22Rv1 (cell line): ENCODE data around the gene TRIP6.
"Not testable (repeated sequence)": the region's sequence is repeated elsewhere in the genome, so short reads cannot be mapped to it uniquely, and the experiment has no call there.

Experiments
- H3K27ac ChIP-seq: fragments of 450-650 bp; 2 replicates; pipeline ENCODE4 v1.5.1; 2017
- ZFX ChIP-seq: fragments of 450-650 bp; IDR thresholded peaks from 2 replicates; pipeline ENCODE4 v1.6.1; 2017; ENCODE audit warnings: antibody characterized with exemption, borderline replicate concordance
- TF ChIP-seq, protein P1 (sequence below): fragments of 450-650 bp; IDR thresholded peaks from 2 replicates; pipeline ENCODE4 v1.5.1; 2017; ENCODE audit warnings: mild to moderate bottlenecking

TRIP6 gene

GRCh38 chr7:100914208-100914878 is 47.2 kb downstream of the TRIP6 start:
- TF ChIP-seq ZFX = no peak
- TF ChIP-seq, protein P1, sequence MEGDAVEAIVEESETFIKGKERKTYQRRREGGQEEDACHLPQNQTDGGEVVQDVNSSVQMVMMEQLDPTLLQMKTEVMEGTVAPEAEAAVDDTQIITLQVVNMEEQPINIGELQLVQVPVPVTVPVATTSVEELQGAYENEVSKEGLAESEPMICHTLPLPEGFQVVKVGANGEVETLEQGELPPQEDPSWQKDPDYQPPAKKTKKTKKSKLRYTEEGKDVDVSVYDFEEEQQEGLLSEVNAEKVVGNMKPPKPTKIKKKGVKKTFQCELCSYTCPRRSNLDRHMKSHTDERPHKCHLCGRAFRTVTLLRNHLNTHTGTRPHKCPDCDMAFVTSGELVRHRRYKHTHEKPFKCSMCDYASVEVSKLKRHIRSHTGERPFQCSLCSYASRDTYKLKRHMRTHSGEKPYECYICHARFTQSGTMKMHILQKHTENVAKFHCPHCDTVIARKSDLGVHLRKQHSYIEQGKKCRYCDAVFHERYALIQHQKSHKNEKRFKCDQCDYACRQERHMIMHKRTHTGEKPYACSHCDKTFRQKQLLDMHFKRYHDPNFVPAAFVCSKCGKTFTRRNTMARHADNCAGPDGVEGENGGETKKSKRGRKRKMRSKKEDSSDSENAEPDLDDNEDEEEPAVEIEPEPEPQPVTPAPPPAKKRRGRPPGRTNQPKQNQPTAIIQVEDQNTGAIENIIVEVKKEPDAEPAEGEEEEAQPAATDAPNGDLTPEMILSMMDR = no peak

GRCh38 chr7:100914879-100915447 is 47.8 kb downstream of the TRIP6 start:
- TF ChIP-seq ZFX = no peak
- TF ChIP-seq, protein P1 = no peak

More at GRCh38 chr7:100914208-100914878, 47.2 kb downstream of the TRIP6 start:
- no peak overlapping the region for H3K27ac ChIP-seq

GRCh38 chr7:100919335-100919734 is 52.1 kb downstream of the TRIP6 start:
- not testable (repeated sequence) for H3K27ac ChIP-seq

More at GRCh38 chr7:100914879-100915447, 47.8 kb downstream of the TRIP6 start:
- H3K27ac ChIP-seq = 0 out of 2 replicates have a peak overlapping the region, but pooled peaks have one; percentile 65

DNA sequence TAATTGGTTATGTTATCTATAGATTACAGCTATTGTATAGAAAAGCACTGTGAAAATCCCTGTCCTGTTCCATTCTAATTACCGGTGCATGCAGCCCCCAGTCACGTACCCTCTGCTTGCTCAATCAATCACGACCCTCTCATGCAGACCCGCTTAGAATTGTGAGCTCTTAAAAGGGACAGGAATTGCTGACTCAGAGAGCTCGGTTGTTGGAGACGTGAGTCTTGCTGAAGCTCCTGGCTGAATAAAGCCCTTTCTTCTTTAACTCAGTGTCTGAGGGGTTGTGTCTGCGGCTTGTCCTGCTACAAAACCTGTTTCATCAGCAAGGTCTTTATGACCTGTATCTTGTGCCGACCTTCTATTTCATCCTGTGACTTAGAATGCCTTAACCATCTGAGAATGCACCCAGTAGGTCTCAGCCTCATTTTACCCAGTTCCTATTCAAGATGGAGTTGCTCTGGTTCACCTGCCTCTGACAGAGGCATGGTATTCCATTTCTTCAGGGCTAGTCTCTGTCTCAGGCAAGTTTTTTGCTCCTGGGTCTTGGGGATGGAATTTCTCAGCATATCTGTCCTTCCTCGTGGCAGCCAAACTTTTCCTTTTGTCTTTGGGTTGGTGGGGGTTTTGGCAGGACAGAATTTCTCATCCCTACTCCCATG is 52.7 kb downstream of the TRIP6 start:
- not testable (repeated sequence) for H3K27ac ChIP-seq

DNA sequence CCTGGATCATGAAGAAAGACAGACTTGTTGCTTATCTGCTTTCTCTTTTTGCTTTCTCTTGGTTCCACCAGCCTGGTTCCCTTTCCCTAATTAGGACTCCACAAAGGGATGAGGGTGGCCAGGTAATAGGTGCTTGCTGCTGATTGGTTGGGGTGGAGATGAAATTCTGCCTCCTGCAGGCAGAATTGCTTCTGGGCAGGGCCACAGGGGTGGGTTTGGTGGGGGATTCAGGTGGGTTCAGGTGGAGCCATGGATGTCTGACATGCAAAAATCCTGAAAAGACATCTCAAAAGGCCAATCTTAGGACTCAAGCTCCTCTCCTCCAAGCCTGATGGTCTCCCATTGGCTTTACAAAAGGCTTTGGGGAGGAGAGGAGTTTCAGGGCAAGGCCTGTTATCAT is 53.9 kb downstream of the TRIP6 start:
- H3K27ac ChIP-seq = no peak overlapping the region
- TF ChIP-seq, protein P1 = no peak
- no peak for TF ChIP-seq ZFX
